ENCODE measurements around the gene RAB25. TPM values are rescaled to one million over a fixed set of nuclear protein-coding genes. Genes with fewer than 3 reads are reported as not detected.
"Not testable (repeated sequence)": the region's sequence is repeated elsewhere in the genome, so short reads cannot be mapped to it uniquely, and the experiment has no call there.

Gene RAB25
- total and polyA plus RNA-seq, 9 donors, result 0.28 to 38.6 (median 2.9) TPM; not detected in 1

GRCh38 chr1:156025876-156026275 lies 35.1 kb upstream of the RAB25 start:
- no peaks in the 10 kb centered on the region for H3K27me3 ChIP-seq
- no peaks in the 10 kb centered on the region for H3K4me1 ChIP-seq (ENCODE audit: insufficient read depth)
- no peaks in the 10 kb centered on the region for H3K36me3 ChIP-seq
- no peak overlapping the region for H3K27ac ChIP-seq
- no peak for DNase-seq
- no peaks in the 10 kb centered on the region for H3K9me3 ChIP-seq
- intact Hi-C loops (cut with DNase I), result no loop called here
- no peak for TF ChIP-seq EP300 (IDR thresholded peaks at IDR 0.05)
- TF ChIP-seq POLR2A (IDR thresholded peaks at IDR 0.05), result no peak
- TF ChIP-seq CTCF (IDR thresholded peaks at IDR 0.05), result no peak
- WGBS, 3 donors, result 10 to 17% (median 13%) methylated on average over 9 of the region's 9 CpGs
- H3K4me3 ChIP-seq, result no peak overlapping the region

DNA sequence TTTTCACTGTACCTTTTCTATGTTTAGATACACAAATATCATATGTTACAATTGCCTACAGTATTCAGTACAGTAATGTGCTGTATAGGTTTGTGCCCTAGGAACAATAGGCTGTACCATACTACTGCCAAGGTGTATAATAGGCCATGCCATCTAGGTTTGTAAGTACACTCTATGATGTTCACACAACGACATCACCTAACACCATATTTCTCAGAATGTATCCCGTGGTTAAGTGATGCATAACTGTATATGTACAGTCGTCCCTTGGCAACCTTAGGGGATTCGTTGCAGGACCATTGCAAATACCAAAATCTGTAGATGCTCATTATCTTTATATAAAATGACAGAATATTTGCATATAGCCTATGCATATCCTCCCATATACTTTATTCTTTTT lies 34.4 kb upstream of the RAB25 start:
- WGBS, 3 donors, result 85 to 90% (median 86%) methylated on average over 4 of the region's 4 CpGs
- Histone ChIP-seq H3K27ac (no peak overlapping the region), H3K4me1 (ENCODE audit: insufficient read depth) (no peaks in the 10 kb centered on the region)

GRCh38 chr1:156033011-156033410 lies 27.9 kb upstream of the RAB25 start:
- WGBS, 3 donors, result 33 to 40% (median 35%) methylated on average over 6 of the region's 6 CpGs
- H3K27ac ChIP-seq, result no peak overlapping the region
- TF ChIP-seq EP300 (IDR thresholded peaks at IDR 0.05) (no peak), POLR2A (IDR thresholded peaks at IDR 0.05) (no peak), CTCF (IDR thresholded peaks at IDR 0.05) (no peak)
- H3K36me3 ChIP-seq, result no peaks in the 10 kb centered on the region
- H3K4me3 ChIP-seq, result no peak overlapping the region
- intact Hi-C loops (cut with DNase I), result no loop called here
- no peaks in the 10 kb centered on the region for H3K9me3 ChIP-seq
- DNase-seq, result no peak
- no peaks in the 10 kb centered on the region for H3K4me1 ChIP-seq (ENCODE audit: insufficient read depth)
- H3K27me3 ChIP-seq, result no peaks in the 10 kb centered on the region

More for the DNA sequence above, 34.4 kb upstream of the RAB25 start:
- Histone ChIP-seq H3K27me3 (no peaks in the 10 kb centered on the region), H3K4me3 (no peak overlapping the region), H3K9me3 (no peaks in the 10 kb centered on the region), H3K36me3 (no peaks in the 10 kb centered on the region)
- intact Hi-C loops (cut with DNase I), result no loop called here
- TF ChIP-seq CTCF (IDR thresholded peaks at IDR 0.05) (no peak), EP300 (IDR thresholded peaks at IDR 0.05) (no peak), POLR2A (IDR thresholded peaks at IDR 0.05) (no peak)
- no peak for DNase-seq

GRCh38 chr1:156034991-156035390 lies 26.0 kb upstream of the RAB25 start:
- H3K36me3 ChIP-seq; DNase-seq; H3K27ac ChIP-seq; H3K4me1 ChIP-seq (ENCODE audit: insufficient read depth); H3K9me3 ChIP-seq; intact Hi-C loops (cut with DNase I); H3K4me3 ChIP-seq; H3K27me3 ChIP-seq: not testable (repeated sequence)
- 73 to 84% (median 76%) methylated on average over 4 of the region's 4 CpGs for WGBS, 3 donors

DNA sequence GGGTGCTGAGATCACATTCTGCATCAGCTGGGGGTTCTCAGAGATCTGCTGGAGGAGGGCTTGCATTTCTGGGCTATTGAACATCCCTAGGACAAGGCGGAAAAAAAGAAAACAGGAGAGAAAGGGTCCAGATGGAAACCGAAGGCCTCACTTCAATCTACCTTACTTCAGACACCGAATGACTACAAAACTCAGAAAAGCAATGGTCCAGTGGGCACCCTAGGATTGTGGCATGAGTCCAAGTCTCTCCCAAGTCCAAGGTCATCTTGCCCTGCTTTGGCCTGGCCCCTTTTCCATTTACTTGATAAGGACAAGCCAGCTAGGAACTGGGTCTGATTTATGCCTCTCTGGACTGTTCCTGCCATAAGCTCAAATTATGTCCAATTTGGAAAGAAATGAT lies 18.1 kb upstream of the RAB25 start:
- no peaks in the 10 kb centered on the region for H3K9me3 ChIP-seq
- 56 to 70% (median 57%) methylated on average over 3 of the region's 3 CpGs for WGBS, 3 donors
- peaks cover 2% of the 10 kb centered on the region for H3K4me1 ChIP-seq (ENCODE audit: insufficient read depth)
- no peaks in the 10 kb centered on the region for H3K27me3 ChIP-seq
- no peak overlapping the region for H3K27ac ChIP-seq
- DNase-seq, result no peak
- no peak overlapping the region for H3K4me3 ChIP-seq
- no peak for TF ChIP-seq CTCF (IDR thresholded peaks at IDR 0.05)
- no peak for TF ChIP-seq POLR2A (IDR thresholded peaks at IDR 0.05)
- TF ChIP-seq EP300 (IDR thresholded peaks at IDR 0.05), result no peak
- intact Hi-C loops (cut with DNase I), result no loop called here
- H3K36me3 ChIP-seq, result no peaks in the 10 kb centered on the region

Measured in ovary (tissue), 9 donors.